Choroid plexus epithelial cell (primary cell): ENCODE measurements around the gene TMPRSS15.

Source experiments
- DNase-seq: peaks from one replicate; pipeline ENCODE4 v3.0.0-alpha.2; 2010; ENCODE audit warnings: low read depth
- H3K4me3 ChIP-seq: 2 replicates; pipeline ENCODE4 v1.5.1; 2011; ENCODE audit warnings: low read depth, mild to moderate bottlenecking, control low read depth, low read length, moderate library complexity
- CTCF ChIP-seq: conservative IDR thresholded peaks from 2 replicates; pipeline ENCODE4 v1.5.1; 2011; ENCODE audit warnings: low read depth, mild to moderate bottlenecking, control low read depth, inconsistent platforms, low read length, moderate library complexity

The TMPRSS15 gene

GRCh38 chr21:18382141-18382540 is 21.4 kb downstream of the TMPRSS15 start:
- H3K4me3 ChIP-seq, result no peak overlapping the region
- TF ChIP-seq CTCF, result no peak
- no peak for DNase-seq

GRCh38 chr21:18373606-18374005 is 30.0 kb downstream of the TMPRSS15 start:
- TF ChIP-seq CTCF, result no peak
- H3K4me3 ChIP-seq, result no peak overlapping the region
- no peak for DNase-seq

- DNase-seq, result no peak
- TF ChIP-seq CTCF, result no peak
- H3K4me3 ChIP-seq, result no peak overlapping the region
These were observed 33.3 kb downstream of the TMPRSS15 start for GRCh38 chr21:18370301-18370700.

GRCh38 chr21:18369115-18369514 is 34.5 kb downstream of the TMPRSS15 start:
- peak; percentile 64 for TF ChIP-seq CTCF
- no peak overlapping the region for H3K4me3 ChIP-seq
- DNase-seq, result peak; percentile 72

- DNase-seq, result peak; percentile 9
- no peak overlapping the region for H3K4me3 ChIP-seq
- TF ChIP-seq CTCF, result no peak
These were observed 35.4 kb downstream of the TMPRSS15 start for GRCh38 chr21:18368205-18368604.

- no peak for TF ChIP-seq CTCF
- H3K4me3 ChIP-seq, result no peak overlapping the region
- no peak for DNase-seq
These were observed 46.8 kb downstream of the TMPRSS15 start for GRCh38 chr21:18356801-18357200.

GRCh38 chr21:18354947-18355346 is 48.6 kb downstream of the TMPRSS15 start:
- TF ChIP-seq CTCF, result no peak
- no peak overlapping the region for H3K4me3 ChIP-seq
- no peak for DNase-seq
